G401 (cell line): Measurements from ENCODE around the gene MACROH2A1. TPM values are rescaled to one million over a fixed set of nuclear protein-coding genes. Genes with fewer than 3 reads are reported as not detected.

Source experiments
- DNase-seq: peaks from one replicate; pipeline ENCODE4 v3.0.0-alpha.2; 2015; ENCODE audit warnings: low spot score
- in situ Hi-C: cut with HindIII; loops from 2 replicates; pipeline ENCODE4 v1.10.0; 2016; ENCODE audit warnings: low sequenced_read_pairs, mixed read lengths
- total RNA-seq: library from RNA; depleted of rRNA; stranded (reverse); fragments of >200 nt; shearing (Covaris generic); gene quantifications from 2 replicates; pipeline ENCODE4 v1.2.3, GENCODE V29; 2014

The MACROH2A1 gene
- total RNA-seq, 1 experiment from 2014 or later = 1,162 TPM

DNA sequence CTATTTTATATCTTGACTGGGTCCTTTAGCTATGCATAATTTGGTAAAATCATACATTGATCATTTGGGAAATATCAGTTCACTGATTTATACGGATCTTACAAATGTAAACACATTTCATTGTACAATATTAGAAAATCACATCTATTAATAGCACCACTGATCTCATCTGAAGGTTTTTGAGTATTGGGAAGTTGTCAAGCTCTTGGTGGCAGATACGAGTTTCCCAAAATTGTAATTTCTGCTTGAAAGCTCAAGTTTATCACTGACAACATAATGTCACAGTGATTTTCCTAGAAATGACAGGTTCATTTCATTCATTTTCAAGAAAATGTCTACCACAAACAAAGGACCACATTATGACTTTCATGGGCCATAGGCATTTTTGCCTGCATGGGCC, 3.0 kb upstream of the MACROH2A1 start:
- in situ Hi-C loops = no loop called here
- no peak for DNase-seq

GRCh38 chr5:135400866-135401265, 1.8 kb upstream of the MACROH2A1 start:
- in situ Hi-C loops = no loop called here
- no peak for DNase-seq

- no peak for DNase-seq
- in situ Hi-C loops = no loop called here
Observed at GRCh38 chr5:135399794-135400542, 937 bp upstream of the MACROH2A1 start.

- in situ Hi-C loops = no loop called here
- peak; percentile 26 for DNase-seq
Observed at GRCh38 chr5:135398160-135398854, 724 bp downstream of the MACROH2A1 start.

GRCh38 chr5:135397084-135397483, 1.9 kb downstream of the MACROH2A1 start:
- no peak for DNase-seq
- in situ Hi-C loops = no loop called here

GRCh38 chr5:135396459-135397055, 2.5 kb downstream of the MACROH2A1 start:
- in situ Hi-C loops = no loop called here
- no peak for DNase-seq

DNA sequence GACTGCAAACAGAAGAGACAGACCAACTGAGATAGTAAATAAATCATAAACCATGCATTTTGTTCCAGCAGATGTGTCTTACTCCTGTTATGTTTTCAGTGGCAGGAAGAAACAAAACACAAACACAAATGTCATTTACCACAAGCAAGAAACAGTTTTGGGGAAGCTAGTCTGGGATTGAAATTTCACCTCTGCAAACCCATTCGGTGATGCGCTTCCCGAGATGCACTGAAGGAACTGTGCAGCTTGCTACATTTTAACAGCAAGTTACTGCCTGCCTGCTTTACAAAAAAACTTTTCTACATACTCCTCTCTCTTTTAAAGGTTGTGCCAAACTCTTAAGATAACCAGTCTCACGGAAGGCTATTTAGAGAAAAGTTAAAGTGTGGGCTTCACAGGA, 3.2 kb downstream of the MACROH2A1 start:
- DNase-seq = no peak
- in situ Hi-C loops = no loop called here

- in situ Hi-C loops = no loop called here
- DNase-seq = no peak
Observed at GRCh38 chr5:135395451-135395850, 3.6 kb downstream of the MACROH2A1 start.

DNA sequence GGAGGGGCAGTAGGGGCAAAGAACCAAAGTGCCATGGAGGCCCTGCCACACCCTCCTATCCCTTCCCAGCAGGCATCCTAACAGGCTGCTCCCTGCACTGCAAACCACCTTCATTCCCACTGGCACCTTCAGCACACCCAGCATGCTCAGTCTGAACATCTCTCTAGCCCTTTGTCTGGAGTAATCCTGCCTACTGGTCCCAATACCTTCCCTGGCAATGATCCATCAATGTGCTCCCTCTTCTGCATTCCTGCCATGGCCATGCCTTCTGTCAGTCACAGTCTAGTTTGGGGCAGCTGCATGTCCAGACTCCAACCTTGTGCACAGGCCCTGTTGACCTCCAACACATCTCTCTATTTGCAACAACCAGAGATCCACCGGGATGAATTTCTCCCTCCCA, 4.9 kb downstream of the MACROH2A1 start:
- in situ Hi-C loops = no loop called here
- DNase-seq = no peak

DNA sequence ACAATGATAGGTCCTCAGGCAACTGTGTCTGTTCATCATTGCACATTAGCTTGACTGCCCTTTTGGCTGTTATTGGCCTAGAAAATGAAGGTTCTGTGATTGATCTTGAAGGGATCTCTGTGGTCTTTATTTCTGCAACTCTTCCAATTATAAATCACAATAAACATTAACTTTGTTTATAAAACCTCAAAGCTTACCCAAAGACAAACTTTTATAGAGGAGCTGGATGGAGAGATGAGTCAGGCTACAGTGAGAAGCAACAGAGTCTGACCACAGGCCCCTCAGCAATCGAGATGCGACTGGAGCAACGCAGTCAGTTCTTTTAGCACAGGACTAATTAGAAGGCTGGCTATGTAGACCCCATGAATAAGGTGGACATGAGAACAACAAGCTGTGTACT, 5.3 kb downstream of the MACROH2A1 start:
- in situ Hi-C loops = no loop called here
- DNase-seq = no peak

- in situ Hi-C loops = no loop called here
- no peak for DNase-seq
Observed at GRCh38 chr5:135393229-135393628, 5.8 kb downstream of the MACROH2A1 start.

DNA sequence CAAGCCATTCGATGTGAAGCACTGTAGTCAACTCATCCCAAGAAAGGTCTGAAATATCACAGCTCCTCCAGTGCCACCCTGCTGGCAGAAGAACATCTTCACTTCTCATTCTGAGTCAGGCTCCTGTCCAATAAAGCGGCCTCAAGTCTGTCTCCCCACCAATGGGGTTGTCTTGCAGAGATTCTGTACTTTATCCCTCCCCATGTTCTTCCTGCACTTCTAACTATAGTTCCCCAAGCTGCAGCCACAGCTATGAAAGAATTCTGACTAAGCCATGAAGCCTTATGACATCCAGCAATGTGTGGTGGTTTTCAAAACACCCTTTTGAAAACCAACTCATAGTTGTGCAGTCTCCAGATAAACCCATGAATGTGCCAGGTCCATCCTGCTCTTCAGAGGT, 6.8 kb downstream of the MACROH2A1 start:
- in situ Hi-C loops = no loop called here
- no peak for DNase-seq

GRCh38 chr5:135391869-135392255, 7.2 kb downstream of the MACROH2A1 start:
- DNase-seq = no peak
- in situ Hi-C loops = no loop called here

- DNase-seq = no peak
- in situ Hi-C loops = no loop called here
Observed at GRCh38 chr5:135391116-135391868, 7.7 kb downstream of the MACROH2A1 start.

GRCh38 chr5:135388860-135389435, 10.1 kb downstream of the MACROH2A1 start:
- in situ Hi-C loops = no loop called here
- no peak for DNase-seq

- in situ Hi-C loops = no loop called here
- DNase-seq = no peak
Observed at GRCh38 chr5:135387629-135387960, 11.4 kb downstream of the MACROH2A1 start.

DNA sequence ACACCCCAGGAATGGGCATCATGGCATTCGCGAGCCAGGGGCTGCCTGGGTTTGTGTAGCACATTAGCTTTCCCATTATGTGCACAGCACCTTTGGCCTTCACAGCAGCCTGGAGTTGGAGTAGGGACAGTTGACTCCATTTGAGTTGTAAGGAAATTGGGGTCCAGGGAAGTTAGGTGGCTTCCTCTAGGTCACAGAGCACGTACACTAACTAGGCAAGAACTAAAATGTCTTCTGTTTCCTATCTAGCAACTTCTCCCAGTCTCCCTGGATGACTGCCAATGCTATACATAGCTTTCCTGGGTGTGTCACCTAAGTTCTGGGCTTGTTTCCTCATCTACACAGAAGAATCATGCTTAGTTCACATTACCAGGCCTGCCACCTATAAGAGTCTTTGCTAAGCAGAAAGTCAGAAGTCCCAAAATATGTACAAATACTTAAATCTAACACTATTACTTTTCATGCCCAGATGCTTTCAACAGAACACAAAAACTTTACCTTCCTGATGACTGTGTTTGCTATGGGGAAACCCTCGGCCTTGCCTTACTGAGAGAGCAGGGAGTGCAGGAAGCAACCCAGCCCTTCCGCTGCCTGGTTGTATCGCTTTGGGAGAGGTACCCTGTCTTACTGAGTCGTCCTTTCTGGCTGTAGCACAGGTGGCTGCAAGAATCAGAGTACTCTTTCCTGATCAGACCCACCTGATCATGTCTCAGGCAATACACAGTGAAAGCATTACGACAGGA, 12.0 kb downstream of the MACROH2A1 start:
- DNase-seq = no peak
- in situ Hi-C loops = no loop called here

DNA sequence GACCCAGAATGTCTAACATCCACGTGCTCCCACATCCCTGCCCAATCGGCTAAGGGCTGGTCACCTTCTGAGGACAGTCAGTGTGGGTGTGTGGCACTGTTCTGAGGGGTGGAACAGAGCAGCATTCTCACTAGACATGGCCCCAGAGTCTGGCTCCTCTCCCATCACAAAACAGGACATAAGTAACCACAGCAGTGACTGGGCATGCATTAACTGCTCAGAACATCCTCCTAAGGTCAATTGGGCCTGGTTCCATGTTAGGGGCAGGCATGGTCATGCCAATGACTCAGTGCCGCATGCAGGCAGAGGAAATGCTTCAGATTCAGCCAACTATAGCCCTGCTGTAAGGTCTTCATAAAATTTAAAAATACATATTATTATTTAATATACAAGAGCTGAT, 12.9 kb downstream of the MACROH2A1 start:
- no peak for DNase-seq
- in situ Hi-C loops = no loop called here

- no peak for DNase-seq
- in situ Hi-C loops = no loop called here
Observed at GRCh38 chr5:135385576-135385975, 13.5 kb downstream of the MACROH2A1 start.
